Ishikawa (cell line): ENCODE data around the gene NSL1.

Experiments
- CEBPB ChIP-seq: IDR thresholded peaks from 2 replicates; pipeline ENCODE4 v1.6.1; 2012
- CREB1 ChIP-seq: IDR thresholded peaks from 2 replicates; pipeline ENCODE4 v1.6.1; 2012; ENCODE audit warnings: low read depth
- EGR1 ChIP-seq: IDR thresholded peaks from 2 replicates; pipeline ENCODE4 v1.6.1; 2012
- EP300 ChIP-seq: IDR thresholded peaks from 2 replicates; pipeline ENCODE4 v1.6.1; 2012; ENCODE audit warnings: borderline replicate concordance
- FOXM1 ChIP-seq: IDR thresholded peaks from 2 replicates; pipeline ENCODE4 v1.6.1; 2012; ENCODE audit warnings: low read depth, borderline replicate concordance
- MAX ChIP-seq: IDR thresholded peaks from 2 replicates; pipeline ENCODE4 v1.6.1; 2012
- NFIC ChIP-seq: IDR thresholded peaks from 2 replicates; pipeline ENCODE4 v1.6.1; 2012
- RAD21 ChIP-seq: IDR thresholded peaks from 2 replicates; pipeline ENCODE4 v1.6.1; 2012; ENCODE audit warnings: low read depth
- REST ChIP-seq: IDR thresholded peaks from 2 replicates; pipeline ENCODE4 v1.6.1; 2012; ENCODE audit warnings: low read depth, mild to moderate bottlenecking
- TAF1 ChIP-seq: IDR thresholded peaks from 2 replicates; pipeline ENCODE4 v1.6.1; 2012; ENCODE audit warnings: low read depth, mild to moderate bottlenecking
- TCF12 ChIP-seq: IDR thresholded peaks from 2 replicates; pipeline ENCODE4 v1.6.1; 2012; ENCODE audit warnings: low read depth
- TEAD4 ChIP-seq: IDR thresholded peaks from 2 replicates; pipeline ENCODE4 v1.6.1; 2012
- USF1 ChIP-seq: IDR thresholded peaks from 2 replicates; pipeline ENCODE4 v1.6.1; 2012
- YY1 ChIP-seq: IDR thresholded peaks from 2 replicates; pipeline ENCODE4 v1.6.1; 2012; ENCODE audit warnings: low read depth
- ZBTB7A ChIP-seq: IDR thresholded peaks from 2 replicates; pipeline ENCODE4 v1.6.1; 2012; ENCODE audit warnings: low read depth

NSL1 gene

GRCh38 chr1:212774584-212774983 is 17.0 kb downstream of the NSL1 start:
- TF ChIP-seq NFIC (no peak), TCF12 (no peak), RAD21 (no peak), TEAD4 (no peak), FOXM1 (no peak), USF1 (no peak), TAF1 (no peak), CEBPB (no peak), EP300 (no peak), REST (no peak), EGR1 (no peak), ZBTB7A (no peak), MAX (no peak), CREB1 (no peak), YY1 (no peak)

GRCh38 chr1:212773011-212773410 is 18.6 kb downstream of the NSL1 start:
- TF ChIP-seq CEBPB = no peak
- no peak for TF ChIP-seq EGR1
- no peak for TF ChIP-seq MAX
- no peak for TF ChIP-seq TAF1
- TF ChIP-seq FOXM1 = no peak
- TF ChIP-seq TEAD4 = no peak
- no peak for TF ChIP-seq NFIC

GRCh38 chr1:212771341-212771740 is 20.2 kb downstream of the NSL1 start:
- no peak for TF ChIP-seq MAX
- no peak for TF ChIP-seq TCF12
- no peak for TF ChIP-seq FOXM1
- no peak for TF ChIP-seq RAD21
- TF ChIP-seq TAF1 = no peak
- no peak for TF ChIP-seq NFIC
- no peak for TF ChIP-seq ZBTB7A
- TF ChIP-seq CEBPB = no peak
- TF ChIP-seq USF1 = no peak

GRCh38 chr1:212769459-212770167 is 22.0 kb downstream of the NSL1 start:
- no peak for TF ChIP-seq CEBPB
- no peak for TF ChIP-seq RAD21
- TF ChIP-seq TCF12 = no peak
- TF ChIP-seq REST = no peak
- TF ChIP-seq USF1 = no peak
- no peak for TF ChIP-seq ZBTB7A
- TF ChIP-seq NFIC = no peak
- TF ChIP-seq EGR1 = no peak
- no peak for TF ChIP-seq EP300
- TF ChIP-seq TEAD4 = no peak
- TF ChIP-seq TAF1 = no peak
- no peak for TF ChIP-seq YY1
- TF ChIP-seq CREB1 = no peak
- no peak for TF ChIP-seq MAX
- TF ChIP-seq FOXM1 = no peak

- TF ChIP-seq TCF12 = no peak
- no peak for TF ChIP-seq REST
- TF ChIP-seq TEAD4 = no peak
Observed at GRCh38 chr1:212762839-212763238, 28.7 kb downstream of the NSL1 start.
